Astrocyte (in vitro differentiated cells and primary cell): Measurements from ENCODE around the gene PERM1. TPM values are rescaled to one million over a fixed set of nuclear protein-coding genes. Genes with fewer than 3 reads are reported as not detected.

Source experiments
- DNase-seq: peaks from one replicate; pipeline ENCODE4 v3.0.0-alpha.2; 2010; ENCODE audit warnings: low read depth
- FAIRE-seq: peaks from 2 replicates; lab custom pipeline; 2011; peaks lifted over from hg19 to GRCh38; lab: Jason Lieb, UNC
- H2AFZ ChIP-seq: 2 replicates; pipeline ENCODE4 v1.6.0; 2012; ENCODE audit warnings: low read depth, low read length, inconsistent platforms
- H3K27ac ChIP-seq: 2 replicates; pipeline ENCODE4 v1.5.1; 2011; ENCODE audit warnings: low read depth, low read length, inconsistent platforms
- H3K27me3 ChIP-seq: 2 replicates; pipeline ENCODE4 v1.6.0; 2011; ENCODE audit warnings: low read length, inconsistent platforms; ENCODE audit not compliant: insufficient read depth
- H3K36me3 ChIP-seq: 2 replicates; pipeline ENCODE4 v1.5.1; 2011; ENCODE audit warnings: low read length, inconsistent platforms; ENCODE audit not compliant: insufficient read depth
- H3K4me1 ChIP-seq: 2 replicates; pipeline ENCODE4 v1.5.1; 2011; ENCODE audit warnings: low read length, inconsistent platforms; ENCODE audit not compliant: insufficient read depth
- H3K4me2 ChIP-seq: 2 replicates; pipeline ENCODE4 v1.6.0; 2012; ENCODE audit warnings: low read length, inconsistent platforms
- H3K4me3 ChIP-seq: 2 replicates; pipeline ENCODE4 v1.5.1; 2011; ENCODE audit warnings: low read depth, mild to moderate bottlenecking, low read length, inconsistent platforms; ENCODE audit not compliant: insufficient read depth
- H3K79me2 ChIP-seq: 2 replicates; pipeline ENCODE4 v1.6.0; 2012; ENCODE audit warnings: mild to moderate bottlenecking, low read length, inconsistent platforms; ENCODE audit not compliant: insufficient read depth
- H3K9ac ChIP-seq: 2 replicates; pipeline ENCODE4 v1.6.0; 2012; ENCODE audit warnings: mild to moderate bottlenecking, low read length, inconsistent platforms
- H3K9me3 ChIP-seq: 2 replicates; pipeline ENCODE4 v1.5.1; 2012; ENCODE audit warnings: low read depth, mild to moderate bottlenecking, low read length, inconsistent platforms; ENCODE audit not compliant: insufficient read depth
- H4K20me1 ChIP-seq: 2 replicates; pipeline ENCODE4 v1.6.0; 2012; ENCODE audit warnings: low read length, inconsistent platforms; ENCODE audit not compliant: insufficient read depth
- H3K27ac Mint-ChIP-seq: one replicate; pipeline ENCODE4 v1.8.0; 2021; ENCODE audit warnings: mild to moderate bottlenecking, mixed read lengths; ENCODE audit not compliant: unreplicated experiment
- H3K27me3 Mint-ChIP-seq: one replicate; pipeline ENCODE4 v1.8.0; 2021; ENCODE audit warnings: low read depth, mixed read lengths; ENCODE audit not compliant: unreplicated experiment
- H3K36me3 Mint-ChIP-seq: one replicate; pipeline ENCODE4 v1.8.0; 2021; ENCODE audit warnings: low read depth, mixed read lengths; ENCODE audit not compliant: unreplicated experiment
- H3K4me1 Mint-ChIP-seq: one replicate; pipeline ENCODE4 v1.8.0; 2021; ENCODE audit warnings: low read depth, mixed read lengths; ENCODE audit not compliant: unreplicated experiment
- H3K4me3 Mint-ChIP-seq: one replicate; pipeline ENCODE4 v1.8.0; 2021; ENCODE audit warnings: mild to moderate bottlenecking, moderate library complexity, mixed read lengths; ENCODE audit not compliant: unreplicated experiment
- H3K9me3 Mint-ChIP-seq: one replicate; pipeline ENCODE4 v1.8.0; 2021; ENCODE audit warnings: mild to moderate bottlenecking, mixed read lengths; ENCODE audit not compliant: unreplicated experiment
- CTCF ChIP-seq: IDR thresholded peaks from 2 replicates; pipeline ENCODE4 v1.5.1; 2011; ENCODE audit warnings: low read depth, mild to moderate bottlenecking, inconsistent platforms, low read length, moderate library complexity; ENCODE audit not compliant: insufficient read depth
- EZH2 ChIP-seq: IDR thresholded peaks from 2 replicates; pipeline ENCODE4 v1.6.1; 2012; ENCODE audit warnings: mild to moderate bottlenecking, low read length, inconsistent platforms; ENCODE audit not compliant: insufficient read depth
- total RNA-seq: library from RNA; stranded (reverse); gene quantifications from 2 replicates; pipeline ENCODE4 v1.2.1, GENCODE V29; 2021

PERM1 gene
- total RNA-seq, 1 donor from 2014 or later, result 0.20 TPM

DNA sequence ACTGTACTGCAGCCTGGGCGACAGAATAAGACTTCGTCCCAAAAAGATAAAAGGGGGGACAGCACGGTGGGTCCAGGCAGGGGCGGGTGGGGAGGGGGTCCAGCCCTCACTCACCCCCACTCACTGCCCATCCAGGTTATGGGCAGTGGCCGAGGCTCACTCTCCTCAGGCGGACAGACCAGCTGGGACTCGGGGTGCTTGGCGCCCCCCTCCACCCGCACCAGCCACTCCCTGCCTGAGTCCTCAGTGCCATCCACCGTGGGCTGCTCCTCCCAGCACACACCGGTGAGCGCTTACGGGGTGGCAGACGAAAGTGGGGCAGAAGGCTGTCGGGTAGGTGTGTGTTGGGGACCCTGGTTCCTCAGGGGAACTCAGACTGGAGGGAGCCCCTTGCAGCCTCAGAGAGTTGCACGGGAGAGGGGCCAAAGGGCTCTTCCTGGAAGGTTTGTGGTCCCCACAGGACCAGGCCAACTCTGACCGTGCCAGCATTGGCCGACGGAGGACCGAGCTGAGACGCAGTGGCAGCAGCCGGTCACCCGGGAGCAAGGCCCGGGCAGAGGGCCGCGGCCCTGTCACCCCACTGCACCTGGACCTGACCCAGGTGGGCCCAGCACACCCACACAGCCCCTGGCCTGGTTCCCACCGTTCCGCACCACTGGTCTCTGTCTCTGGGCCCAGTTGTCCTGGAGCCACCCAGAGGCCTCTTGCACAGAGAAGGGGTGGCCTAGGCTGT is 9.0 kb downstream of the PERM1 start:
- H3K27ac ChIP-seq, result no peak overlapping the region
- DNase-seq (no peak), FAIRE-seq (no peak)
- Mint-ChIP-seq H3K27ac (no peak overlapping the region), H3K36me3 (peaks cover 5% of the 10 kb centered on the region), H3K27me3 (peaks cover 23% of the 10 kb centered on the region), H3K4me3 (no peak overlapping the region), H3K9me3 (no peaks in the 10 kb centered on the region), H3K4me1 (no peaks in the 10 kb centered on the region)
- H3K4me3 ChIP-seq, result no peak overlapping the region
- TF ChIP-seq EZH2 (no peak), CTCF (no peak)
- H3K79me2 ChIP-seq, result no peaks in the 10 kb centered on the region
- peaks cover 6% of the 10 kb centered on the region for H4K20me1 ChIP-seq
- no peaks in the 10 kb centered on the region for H3K9me3 ChIP-seq
- no peak overlapping the region for H2AFZ ChIP-seq
- no peaks in the 10 kb centered on the region for H3K4me1 ChIP-seq
- H3K36me3 ChIP-seq, result no peaks in the 10 kb centered on the region
- no peak overlapping the region for H3K9ac ChIP-seq
- H3K4me2 ChIP-seq, result no peak overlapping the region
- no peaks in the 10 kb centered on the region for H3K27me3 ChIP-seq

DNA sequence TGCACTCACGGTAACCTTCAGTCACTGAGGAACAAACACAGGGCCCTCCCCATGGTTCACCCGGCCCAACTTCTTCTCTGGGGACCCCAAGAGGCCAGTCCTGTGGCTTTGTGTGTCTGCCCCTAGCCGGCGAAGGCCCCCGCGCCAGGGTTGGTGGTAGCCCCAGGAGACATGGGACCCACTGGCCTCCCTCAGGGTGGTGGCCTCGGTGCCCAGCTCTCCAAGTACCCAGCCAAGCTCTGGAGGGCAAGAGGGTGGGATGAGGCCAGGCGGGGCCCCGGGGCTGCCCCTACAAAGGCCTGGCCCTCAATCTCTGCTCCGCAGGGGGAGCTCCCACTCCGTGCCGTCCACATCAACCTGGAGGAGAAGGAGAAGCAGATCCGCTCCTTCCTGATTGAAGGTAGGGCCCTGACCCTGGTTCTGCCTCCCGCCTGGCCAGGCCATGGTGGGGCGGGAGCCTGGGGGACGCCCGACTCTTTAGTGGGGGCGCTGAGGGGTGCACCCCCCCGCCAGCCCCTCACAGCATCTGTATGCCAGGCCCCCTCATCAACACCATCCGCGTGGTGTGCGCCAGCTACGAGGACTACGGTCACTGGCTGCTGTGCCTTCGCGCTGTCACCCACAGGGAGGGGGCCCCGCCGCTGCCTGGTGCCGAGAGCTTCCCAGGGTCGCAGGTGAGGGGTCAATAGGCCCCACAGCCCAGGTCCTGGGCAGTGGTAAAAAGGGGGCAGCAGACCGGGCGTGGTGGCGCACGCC is 10.0 kb downstream of the PERM1 start:
- H3K27me3 ChIP-seq, result no peaks in the 10 kb centered on the region
- no peak for FAIRE-seq
- Mint-ChIP-seq H3K27ac (no peak overlapping the region), H3K27me3 (peaks cover 23% of the 10 kb centered on the region), H3K4me3 (no peak overlapping the region), H3K36me3 (peaks cover 5% of the 10 kb centered on the region), H3K9me3 (no peaks in the 10 kb centered on the region), H3K4me1 (no peaks in the 10 kb centered on the region)
- no peak overlapping the region for H3K27ac ChIP-seq
- H4K20me1 ChIP-seq, result peaks cover 6% of the 10 kb centered on the region
- H2AFZ ChIP-seq, result no peak overlapping the region
- no peak overlapping the region for H3K4me2 ChIP-seq
- no peak for TF ChIP-seq EZH2
- TF ChIP-seq CTCF, result no peak
- no peak overlapping the region for H3K9ac ChIP-seq
- H3K9me3 ChIP-seq, result no peaks in the 10 kb centered on the region
- H3K79me2 ChIP-seq, result no peaks in the 10 kb centered on the region
- no peaks in the 10 kb centered on the region for H3K36me3 ChIP-seq
- H3K4me1 ChIP-seq, result peaks cover 7% of the 10 kb centered on the region
- no peak overlapping the region for H3K4me3 ChIP-seq
- no peak for DNase-seq
